ENCODE measurements around the gene SP3.

DNA sequence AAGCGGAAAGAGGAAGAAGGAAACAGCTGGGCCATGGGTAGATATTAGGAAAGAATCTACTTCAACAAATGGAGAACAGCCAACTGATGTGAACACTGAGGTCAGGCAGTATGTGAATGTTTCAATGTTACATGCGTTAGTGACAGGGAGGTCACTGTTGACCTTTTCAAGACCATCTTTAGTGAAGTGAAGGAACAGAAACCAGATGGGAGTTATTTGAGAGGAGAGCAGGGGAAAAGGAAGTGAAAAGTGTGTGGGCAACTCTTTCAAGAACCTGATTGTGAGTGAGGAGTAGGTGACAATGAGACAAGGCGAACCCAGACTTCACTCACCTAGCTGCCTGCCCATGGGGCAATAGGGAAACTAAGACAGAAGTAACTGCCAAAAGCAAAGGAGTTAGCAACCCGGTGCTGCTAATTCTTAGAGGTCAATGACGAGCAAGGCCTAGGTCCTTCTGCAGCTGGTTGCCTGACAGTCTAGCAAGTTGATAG, 67.0 kb downstream of the SP3 start:
- TF ChIP-seq, protein P1, sequence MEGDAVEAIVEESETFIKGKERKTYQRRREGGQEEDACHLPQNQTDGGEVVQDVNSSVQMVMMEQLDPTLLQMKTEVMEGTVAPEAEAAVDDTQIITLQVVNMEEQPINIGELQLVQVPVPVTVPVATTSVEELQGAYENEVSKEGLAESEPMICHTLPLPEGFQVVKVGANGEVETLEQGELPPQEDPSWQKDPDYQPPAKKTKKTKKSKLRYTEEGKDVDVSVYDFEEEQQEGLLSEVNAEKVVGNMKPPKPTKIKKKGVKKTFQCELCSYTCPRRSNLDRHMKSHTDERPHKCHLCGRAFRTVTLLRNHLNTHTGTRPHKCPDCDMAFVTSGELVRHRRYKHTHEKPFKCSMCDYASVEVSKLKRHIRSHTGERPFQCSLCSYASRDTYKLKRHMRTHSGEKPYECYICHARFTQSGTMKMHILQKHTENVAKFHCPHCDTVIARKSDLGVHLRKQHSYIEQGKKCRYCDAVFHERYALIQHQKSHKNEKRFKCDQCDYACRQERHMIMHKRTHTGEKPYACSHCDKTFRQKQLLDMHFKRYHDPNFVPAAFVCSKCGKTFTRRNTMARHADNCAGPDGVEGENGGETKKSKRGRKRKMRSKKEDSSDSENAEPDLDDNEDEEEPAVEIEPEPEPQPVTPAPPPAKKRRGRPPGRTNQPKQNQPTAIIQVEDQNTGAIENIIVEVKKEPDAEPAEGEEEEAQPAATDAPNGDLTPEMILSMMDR (optimal IDR thresholded peaks at IDR 0.05 in 1 of 3, IDR thresholded peaks at IDR 0.05 in 1 of 3, conservative IDR thresholded peaks at IDR 0.05 in 1 of 3; ENCODE audit: extremely low read depth in 1 of 3, insufficient read depth in 2 of 3, low read length in 3 of 3), result no peak
- TF ChIP-seq EZH2 (IDR thresholded peaks at IDR 0.05; ENCODE audit: low read length), result no peak

Data from keratinocyte (primary cell).